ENCODE data around the gene PLXDC2.

DNA sequence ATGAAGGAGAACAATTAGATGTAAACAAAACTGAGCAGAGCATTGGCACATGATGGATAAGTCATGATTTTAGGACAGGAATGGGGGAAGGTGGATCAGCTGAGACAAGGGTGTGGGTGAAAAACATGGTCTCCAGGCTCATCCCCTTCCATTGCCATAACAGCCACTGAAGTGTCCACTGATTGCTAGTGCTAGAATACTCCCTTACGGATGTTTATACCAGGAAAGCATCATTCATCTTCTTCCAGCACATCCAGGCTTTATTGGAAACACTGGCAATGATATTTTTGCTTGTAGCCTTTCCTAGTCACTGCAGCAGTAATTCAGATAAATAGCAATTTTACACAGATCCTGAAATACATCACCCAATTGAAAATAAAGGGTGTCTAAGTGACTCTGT is 259.5 kb downstream of the PLXDC2 start:
- TF ChIP-seq, protein P1, sequence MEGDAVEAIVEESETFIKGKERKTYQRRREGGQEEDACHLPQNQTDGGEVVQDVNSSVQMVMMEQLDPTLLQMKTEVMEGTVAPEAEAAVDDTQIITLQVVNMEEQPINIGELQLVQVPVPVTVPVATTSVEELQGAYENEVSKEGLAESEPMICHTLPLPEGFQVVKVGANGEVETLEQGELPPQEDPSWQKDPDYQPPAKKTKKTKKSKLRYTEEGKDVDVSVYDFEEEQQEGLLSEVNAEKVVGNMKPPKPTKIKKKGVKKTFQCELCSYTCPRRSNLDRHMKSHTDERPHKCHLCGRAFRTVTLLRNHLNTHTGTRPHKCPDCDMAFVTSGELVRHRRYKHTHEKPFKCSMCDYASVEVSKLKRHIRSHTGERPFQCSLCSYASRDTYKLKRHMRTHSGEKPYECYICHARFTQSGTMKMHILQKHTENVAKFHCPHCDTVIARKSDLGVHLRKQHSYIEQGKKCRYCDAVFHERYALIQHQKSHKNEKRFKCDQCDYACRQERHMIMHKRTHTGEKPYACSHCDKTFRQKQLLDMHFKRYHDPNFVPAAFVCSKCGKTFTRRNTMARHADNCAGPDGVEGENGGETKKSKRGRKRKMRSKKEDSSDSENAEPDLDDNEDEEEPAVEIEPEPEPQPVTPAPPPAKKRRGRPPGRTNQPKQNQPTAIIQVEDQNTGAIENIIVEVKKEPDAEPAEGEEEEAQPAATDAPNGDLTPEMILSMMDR (IDR thresholded peaks at IDR 0.05), result no peak
- TF ChIP-seq POLR2A (IDR thresholded peaks at IDR 0.05) (no peak), POLR2AphosphoS5 (IDR thresholded peaks at IDR 0.05) (no peak)
